Brain microvascular endothelial cell (primary cell): ENCODE results near the gene XRCC4.

Experiments used
- DNase-seq: peaks from one replicate; pipeline ENCODE4 v3.0.0-alpha.2; 2020
- H3K27ac ChIP-seq: fragments of 250-450 bp; sonication (Bioruptor Pico); 2 replicates; pipeline ENCODE4 v1.5.1; 2020; ENCODE audit warnings: mild to moderate bottlenecking, moderate library complexity
- H3K27me3 ChIP-seq: fragments of 250-450 bp; sonication (Bioruptor Pico); replicated peaks from 2 replicates; pipeline ENCODE4 v1.5.1; 2020; ENCODE audit warnings: mild to moderate bottlenecking
- H3K36me3 ChIP-seq: fragments of 250-450 bp; sonication (Bioruptor Pico); replicated peaks from 2 replicates; pipeline ENCODE4 v1.5.1; 2020; ENCODE audit warnings: mild to moderate bottlenecking
- H3K4me3 ChIP-seq: 2 replicates; pipeline ENCODE4 v1.5.1; 2011; ENCODE audit warnings: low read depth, mild to moderate bottlenecking, control low read depth, low read length, moderate library complexity
- CTCF ChIP-seq: IDR thresholded peaks from 2 replicates; pipeline ENCODE4 v1.5.1; 2011; ENCODE audit warnings: low read depth, mild to moderate bottlenecking, moderate library complexity, low read length, control low read depth, inconsistent platforms; ENCODE audit errors: missing control alignments
- in situ Hi-C: cut with HindIII; loops from 2 replicates; pipeline ENCODE4 v1.10.0; 2017; ENCODE audit warnings: low sequenced_read_pairs, low pct_ligation_motif_present

XRCC4 gene

DNA sequence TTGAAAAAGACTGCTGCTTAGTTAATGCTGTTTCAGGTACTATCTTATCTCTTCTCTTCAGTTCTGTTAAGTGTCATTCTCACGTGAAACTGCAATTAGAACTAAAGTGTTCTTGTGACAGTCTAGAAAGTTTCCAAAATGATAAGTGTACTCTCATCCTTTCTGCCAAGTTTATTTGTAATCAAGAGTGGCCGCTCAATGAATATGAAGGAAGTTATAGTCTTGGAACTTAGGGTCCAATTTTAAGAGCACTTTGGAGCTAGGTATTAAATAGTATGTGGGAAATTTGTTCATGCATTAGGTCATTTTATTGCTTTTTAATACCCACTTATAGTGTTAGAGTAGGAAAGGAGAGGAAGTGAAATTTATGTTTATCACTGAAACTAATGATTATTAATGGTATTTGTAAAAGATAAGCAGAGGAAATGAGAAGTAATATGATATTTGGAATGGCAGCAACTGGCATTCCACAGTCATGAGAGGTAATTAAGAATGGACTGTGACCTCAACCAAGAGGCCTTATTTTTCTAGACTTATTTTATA is 20.4 kb downstream of the XRCC4 start:
- no peak overlapping the region for H3K4me3 ChIP-seq
- no peak for TF ChIP-seq CTCF
- DNase-seq: no peak
- in situ Hi-C loops: no loop called here
- H3K36me3 ChIP-seq: no peaks in the 10 kb centered on the region
- H3K27me3 ChIP-seq: no peaks in the 10 kb centered on the region
- no peak overlapping the region for H3K27ac ChIP-seq

DNA sequence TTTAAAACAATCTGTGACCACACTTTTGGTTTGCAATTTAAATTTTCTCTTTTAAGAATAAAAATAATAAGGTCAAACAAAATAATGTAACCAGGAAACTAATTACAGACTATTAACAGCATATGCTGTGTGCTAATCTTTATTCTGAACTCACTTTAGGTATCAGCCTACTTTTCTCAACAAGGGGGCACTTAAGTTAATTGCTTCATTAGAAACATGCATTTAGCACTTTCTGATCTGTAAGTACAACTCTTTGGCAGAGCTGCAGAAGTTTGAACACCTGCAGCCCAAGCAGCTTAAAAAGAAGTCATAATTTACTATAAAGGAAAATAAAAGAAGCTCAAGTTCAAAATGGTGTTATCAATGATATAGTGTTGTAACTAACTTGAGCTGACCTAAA is 21.7 kb downstream of the XRCC4 start:
- Histone ChIP-seq H3K36me3 (no peaks in the 10 kb centered on the region), H3K27me3 (no peaks in the 10 kb centered on the region), H3K27ac (no peak overlapping the region), H3K4me3 (no peak overlapping the region)
- TF ChIP-seq CTCF: no peak
- DNase-seq: no peak
- in situ Hi-C loops: no loop called here

GRCh38 chr5:83099445-83099844 is 22.1 kb downstream of the XRCC4 start:
- no peak overlapping the region for H3K27ac ChIP-seq
- no peak for DNase-seq
- TF ChIP-seq CTCF: no peak
- H3K27me3 ChIP-seq: no peaks in the 10 kb centered on the region
- in situ Hi-C loops: no loop called here
- no peaks in the 10 kb centered on the region for H3K36me3 ChIP-seq
- no peak overlapping the region for H3K4me3 ChIP-seq

- H3K4me3 ChIP-seq: no peak overlapping the region
- in situ Hi-C loops: no loop called here
These were observed 24.2 kb downstream of the XRCC4 start for GRCh38 chr5:83101514-83101913.

GRCh38 chr5:83102364-83102980 is 25.1 kb downstream of the XRCC4 start:
- in situ Hi-C loops: no loop called here
- no peaks in the 10 kb centered on the region for H3K36me3 ChIP-seq
- no peaks in the 10 kb centered on the region for H3K27me3 ChIP-seq
- H3K4me3 ChIP-seq: no peak overlapping the region
- DNase-seq: peak; percentile 13
- TF ChIP-seq CTCF: no peak
- H3K27ac ChIP-seq: no peak overlapping the region

More at GRCh38 chr5:83101514-83101913, 24.2 kb downstream of the XRCC4 start:
- Histone ChIP-seq H3K27me3 (no peaks in the 10 kb centered on the region), H3K27ac (no peak overlapping the region), H3K36me3 (no peaks in the 10 kb centered on the region)
- no peak for TF ChIP-seq CTCF
- no peak for DNase-seq

- H3K36me3 ChIP-seq: no peaks in the 10 kb centered on the region
- H3K27me3 ChIP-seq: no peaks in the 10 kb centered on the region
- no peak overlapping the region for H3K4me3 ChIP-seq
- H3K27ac ChIP-seq: peak overlapping the region; percentile 29
- TF ChIP-seq CTCF: no peak
- peak; percentile 16 for DNase-seq
- in situ Hi-C loops: no loop called here
These were observed 26.7 kb downstream of the XRCC4 start for GRCh38 chr5:83104021-83104420.
